Keratinocyte (primary cell): Measurements from ENCODE around the gene SLIT3. TPM values are rescaled to one million over a fixed set of nuclear protein-coding genes. Genes with fewer than 3 reads are reported as not detected.

ENCODE experiments used
- DNase-seq: peaks from one replicate; pipeline ENCODE4 v3.0.0-alpha.2; 2011; ENCODE audit warnings: low read depth, missing footprints, low spot score
- FAIRE-seq: peaks from 2 replicates; lab custom pipeline; 2011; peaks lifted over from hg19 to GRCh38; lab: Jason Lieb, UNC
- H2AFZ ChIP-seq: 2 replicates; pipeline ENCODE4 v1.6.0; 2012; ENCODE audit warnings: low read length, control low read depth, inconsistent platforms; ENCODE audit not compliant: control insufficient read depth
- H3K27ac ChIP-seq: 2 replicates; pipeline ENCODE4 v1.5.1; 2011; ENCODE audit warnings: low read length; ENCODE audit not compliant: control insufficient read depth, insufficient read depth
- H3K27me3 ChIP-seq: 3 replicates; pipeline ENCODE4 v1.6.0; 2011; ENCODE audit warnings: low read length; ENCODE audit not compliant: control insufficient read depth, insufficient read depth; ENCODE audit errors: extremely low read depth
- H3K36me3 ChIP-seq, 2 experiments: 2 replicates in 1 of 2; 3 replicates in 1 of 2; pipeline ENCODE4 v1.5.1; 2011; ENCODE audit warnings: low read length in 2 of 2, mild to moderate bottlenecking in 1 of 2; ENCODE audit not compliant: control insufficient read depth in 2 of 2, insufficient read depth in 2 of 2; ENCODE audit errors: extremely low read depth in 1 of 2
- H3K4me1 ChIP-seq: 3 replicates; pipeline ENCODE4 v1.5.1; 2011; ENCODE audit warnings: low read length; ENCODE audit not compliant: control insufficient read depth, insufficient read depth; ENCODE audit errors: extremely low read depth
- H3K4me2 ChIP-seq: 3 replicates; pipeline ENCODE4 v1.6.0; 2011; ENCODE audit warnings: low read depth, low read length; ENCODE audit not compliant: control insufficient read depth, insufficient read depth; ENCODE audit errors: extremely low read depth
- H3K4me3 ChIP-seq, 3 experiments: fragments of 200-600 bp in 1 of 3; sonication (generic) in 1 of 3; 2 replicates in 2 of 3; 3 replicates in 1 of 3; pipeline ENCODE4 v1.5.1; 2011 to 2016; ENCODE audit warnings: low read length in 3 of 3, mild to moderate bottlenecking in 3 of 3, control low read depth in 2 of 3, inconsistent platforms in 1 of 3, low read depth in 1 of 3, mixed read lengths in 1 of 3, mixed run types in 1 of 3, moderate library complexity in 1 of 3; ENCODE audit not compliant: control insufficient read depth in 2 of 3, insufficient read depth in 2 of 3; ENCODE audit errors: extremely low read depth in 1 of 3
- H3K79me2 ChIP-seq: 2 replicates; pipeline ENCODE4 v1.6.0; 2012; ENCODE audit warnings: low read length; ENCODE audit not compliant: control insufficient read depth, insufficient read depth
- H3K9ac ChIP-seq: 3 replicates; pipeline ENCODE4 v1.6.0; 2011; ENCODE audit warnings: low read length; ENCODE audit not compliant: control insufficient read depth, insufficient read depth; ENCODE audit errors: extremely low read depth
- H3K9me1 ChIP-seq: 3 replicates; pipeline ENCODE4 v1.6.0; 2011; ENCODE audit warnings: low read length; ENCODE audit not compliant: control insufficient read depth, insufficient read depth; ENCODE audit errors: extremely low read depth
- H3K9me3 ChIP-seq: 2 replicates; pipeline ENCODE4 v1.5.1; 2012; ENCODE audit warnings: low read depth, low read length; ENCODE audit not compliant: control insufficient read depth
- H4K20me1 ChIP-seq: 3 replicates; pipeline ENCODE4 v1.6.0; 2011; ENCODE audit warnings: low read length; ENCODE audit not compliant: control insufficient read depth, insufficient read depth; ENCODE audit errors: extremely low read depth
- EZH2 ChIP-seq: IDR thresholded peaks from one replicate; pipeline ENCODE4 v1.6.1; 2012; ENCODE audit warnings: inconsistent platforms, mild to moderate bottlenecking, low read length, moderate library complexity
- dilution Hi-C: fragments of 300-500 bp; cut with MboI; formaldehyde crosslinking; loops from one replicate; pipeline ENCODE4 v1.7.0; 2020; ENCODE audit warnings: low sequenced_read_pairs; ENCODE audit not compliant: extremely low pct_ligation_motif_present
- polyA plus RNA-seq, 5 experiments: library from polyadenylated mRNA; depleted of rRNA in 3 of 5; stranded (reverse) in 3 of 5; stranded (forward) in 1 of 5; unstranded in 1 of 5; fragments of >200 nt; gene quantifications; 1 replicate in 1 of 5; 2 replicates in 3 of 5; 3 replicates in 1 of 5; pipeline versions ENCODE4 v1.2.1 to v1.2.3, GENCODE V29; 2011 to 2012; ENCODE audit warnings: missing spikeins in 2 of 5, low read depth in 1 of 5, low replicate concordance in 1 of 5
- TF ChIP-seq, protein P1 (sequence below), 3 experiments: IDR thresholded peaks in 1 of 3; conservative IDR thresholded peaks in 1 of 3; optimal IDR thresholded peaks in 1 of 3; 2 replicates in 2 of 3; 3 replicates in 1 of 3; pipeline versions ENCODE3 to v1.5.1; 2011; ENCODE audit warnings: low read length in 3 of 3, mild to moderate bottlenecking in 3 of 3, moderate library complexity in 2 of 3, control low read depth in 1 of 3, inconsistent platforms in 1 of 3; ENCODE audit not compliant: insufficient read depth in 2 of 3; ENCODE audit errors: extremely low read depth in 1 of 3

Gene SLIT3
- polyA plus RNA-seq, 1 donor (not counting 4 experiments of a cell fraction or from before 2014, with no cell fraction given) = 2.4 TPM

DNA sequence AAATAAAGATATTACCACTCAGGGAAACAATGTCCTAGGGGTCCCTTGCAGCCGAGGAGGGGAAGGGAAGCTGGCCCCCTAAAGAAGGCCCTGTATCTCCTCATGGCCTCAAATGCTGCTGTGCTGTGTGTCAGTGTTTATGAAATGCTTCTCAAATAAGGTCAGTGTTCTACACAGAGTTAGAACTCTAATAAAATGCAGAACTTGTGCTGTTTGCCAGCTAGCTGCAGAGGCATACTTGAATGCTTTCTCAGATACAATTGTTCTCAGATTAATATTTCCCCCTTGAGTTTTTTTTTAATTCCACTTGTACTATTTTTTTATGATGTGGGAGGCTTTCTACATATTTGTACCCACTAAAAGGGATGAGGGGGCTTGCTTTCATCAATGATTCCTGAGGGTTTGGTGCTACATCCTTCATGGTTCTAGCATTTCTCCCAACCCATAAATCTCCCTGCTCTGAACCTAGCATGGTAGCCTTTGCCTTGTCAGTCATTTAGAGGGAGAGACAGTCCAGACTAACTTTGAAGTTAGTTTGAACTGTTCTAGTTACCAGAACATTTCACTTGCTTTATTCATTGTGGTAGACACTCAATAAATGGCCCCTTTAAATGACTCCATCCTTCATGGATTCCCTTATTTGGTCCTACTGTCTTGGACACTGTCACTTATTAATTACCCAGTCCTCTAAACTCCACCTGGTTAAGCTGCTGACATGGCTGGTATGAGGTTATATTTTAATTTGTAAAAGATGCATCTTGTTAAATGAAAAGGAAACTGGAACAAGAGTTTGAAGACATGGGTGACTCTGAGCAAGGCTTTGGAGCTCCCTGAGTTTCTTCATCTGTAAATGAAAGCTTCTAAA is 12.6 kb downstream of the SLIT3 start:
- no peaks in the 10 kb centered on the region for H3K4me1 ChIP-seq
- no peak overlapping the region for H3K4me3 ChIP-seq
- dilution Hi-C loops = no loop called here
- H3K27ac ChIP-seq = no peak overlapping the region
- no peaks in the 10 kb centered on the region for H3K79me2 ChIP-seq
- H3K4me2 ChIP-seq = no peak overlapping the region
- DNase-seq (no peak), FAIRE-seq (no peak)
- no peak overlapping the region for H2AFZ ChIP-seq
- no peaks in the 10 kb centered on the region for H3K9me1 ChIP-seq
- H3K9me3 ChIP-seq = no peaks in the 10 kb centered on the region
- TF ChIP-seq, protein P1, sequence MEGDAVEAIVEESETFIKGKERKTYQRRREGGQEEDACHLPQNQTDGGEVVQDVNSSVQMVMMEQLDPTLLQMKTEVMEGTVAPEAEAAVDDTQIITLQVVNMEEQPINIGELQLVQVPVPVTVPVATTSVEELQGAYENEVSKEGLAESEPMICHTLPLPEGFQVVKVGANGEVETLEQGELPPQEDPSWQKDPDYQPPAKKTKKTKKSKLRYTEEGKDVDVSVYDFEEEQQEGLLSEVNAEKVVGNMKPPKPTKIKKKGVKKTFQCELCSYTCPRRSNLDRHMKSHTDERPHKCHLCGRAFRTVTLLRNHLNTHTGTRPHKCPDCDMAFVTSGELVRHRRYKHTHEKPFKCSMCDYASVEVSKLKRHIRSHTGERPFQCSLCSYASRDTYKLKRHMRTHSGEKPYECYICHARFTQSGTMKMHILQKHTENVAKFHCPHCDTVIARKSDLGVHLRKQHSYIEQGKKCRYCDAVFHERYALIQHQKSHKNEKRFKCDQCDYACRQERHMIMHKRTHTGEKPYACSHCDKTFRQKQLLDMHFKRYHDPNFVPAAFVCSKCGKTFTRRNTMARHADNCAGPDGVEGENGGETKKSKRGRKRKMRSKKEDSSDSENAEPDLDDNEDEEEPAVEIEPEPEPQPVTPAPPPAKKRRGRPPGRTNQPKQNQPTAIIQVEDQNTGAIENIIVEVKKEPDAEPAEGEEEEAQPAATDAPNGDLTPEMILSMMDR (optimal IDR thresholded peaks at IDR 0.05 in 1 of 3, IDR thresholded peaks at IDR 0.05 in 1 of 3, conservative IDR thresholded peaks at IDR 0.05 in 1 of 3; ENCODE audit: extremely low read depth in 1 of 3, insufficient read depth in 2 of 3, low read length in 3 of 3) = no peak
- no peak for TF ChIP-seq EZH2
- no peaks in the 10 kb centered on the region for H3K27me3 ChIP-seq
- H3K9ac ChIP-seq = no peak overlapping the region
- H4K20me1 ChIP-seq = no peaks in the 10 kb centered on the region
- no peaks in the 10 kb centered on the region for H3K36me3 ChIP-seq

DNA sequence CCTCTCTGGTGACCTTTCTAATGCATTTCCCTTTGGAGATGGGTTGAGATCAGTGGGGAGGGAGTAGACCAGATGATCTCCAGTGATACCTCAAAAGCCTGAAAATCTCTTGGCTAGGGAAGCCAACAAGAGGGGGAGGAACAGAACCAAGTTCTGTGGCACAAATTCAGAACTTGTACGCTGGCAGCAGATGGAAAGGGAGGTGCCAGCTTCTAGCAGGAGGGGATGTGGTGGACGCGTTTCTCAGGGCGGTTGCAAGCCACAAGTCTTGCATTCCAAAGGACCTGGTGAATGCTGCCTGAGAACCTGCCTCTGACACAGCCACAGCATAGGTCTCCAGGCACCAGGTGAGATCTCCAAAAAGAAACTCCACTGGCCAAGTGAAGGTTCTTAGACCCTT is 13.4 kb downstream of the SLIT3 start:
- Histone ChIP-seq H3K27me3 (no peaks in the 10 kb centered on the region), H3K27ac (no peak overlapping the region)

More for the DNA sequence above, 13.4 kb downstream of the SLIT3 start:
- no peak overlapping the region for H2AFZ ChIP-seq
- no peak overlapping the region for H3K4me2 ChIP-seq
- H3K9ac ChIP-seq = no peak overlapping the region
- DNase-seq = no peak
- no peak overlapping the region for H3K4me3 ChIP-seq
- H3K4me1 ChIP-seq = no peaks in the 10 kb centered on the region
- no peaks in the 10 kb centered on the region for H3K9me1 ChIP-seq
- H3K79me2 ChIP-seq = no peaks in the 10 kb centered on the region
- H3K9me3 ChIP-seq = no peaks in the 10 kb centered on the region
- TF ChIP-seq EZH2 = no peak
- TF ChIP-seq, protein P1 (optimal IDR thresholded peaks at IDR 0.05 in 1 of 3, IDR thresholded peaks at IDR 0.05 in 1 of 3, conservative IDR thresholded peaks at IDR 0.05 in 1 of 3; ENCODE audit: extremely low read depth in 1 of 3, insufficient read depth in 2 of 3, low read length in 3 of 3) = no peak
- dilution Hi-C loops = no loop called here
- no peaks in the 10 kb centered on the region for H3K36me3 ChIP-seq
- H4K20me1 ChIP-seq = no peaks in the 10 kb centered on the region
- FAIRE-seq = no peak
